Chondrocyte (in vitro differentiated cells): ENCODE data around the gene HYAL3. TPM values are rescaled to one million over a fixed set of nuclear protein-coding genes. Genes with fewer than 3 reads are reported as not detected.
"Not testable (repeated sequence)": the region's sequence is repeated elsewhere in the genome, so short reads cannot be mapped to it uniquely, and the experiment has no call there.

Experiments
- DNase-seq: peaks from one replicate; pipeline ENCODE4 v3.0.0; 2021; ENCODE audit warnings: mixed read lengths, low spot score
- H3K27ac Mint-ChIP-seq: one replicate; pipeline ENCODE4 v1.8.0; 2021; ENCODE audit warnings: mild to moderate bottlenecking, moderate library complexity, mixed read lengths; ENCODE audit not compliant: unreplicated experiment
- H3K27me3 Mint-ChIP-seq: 2 replicates; pipeline ENCODE4 v1.8.0; 2021; ENCODE audit warnings: low read depth, mixed read lengths
- H3K36me3 Mint-ChIP-seq: 2 replicates; pipeline ENCODE4 v1.8.0; 2021; ENCODE audit warnings: low read depth, mixed read lengths
- H3K4me1 Mint-ChIP-seq: 2 replicates; pipeline ENCODE4 v1.8.0; 2021; ENCODE audit warnings: low read depth, mild to moderate bottlenecking, mixed read lengths
- H3K4me3 Mint-ChIP-seq: one replicate; pipeline ENCODE4 v1.8.0; 2021; ENCODE audit warnings: mild to moderate bottlenecking, moderate library complexity, mixed read lengths; ENCODE audit not compliant: unreplicated experiment
- H3K9me3 Mint-ChIP-seq: 2 replicates; pipeline ENCODE4 v1.8.0; 2021; ENCODE audit warnings: low read depth, mixed read lengths
- CTCF ChIP-seq: fragments of 200-600 bp; sonication (generic); IDR thresholded peaks from 2 replicates; pipeline ENCODE4 v1.5.0; 2021; ENCODE audit warnings: antibody characterized with exemption, mild to moderate bottlenecking, moderate library complexity
- total RNA-seq: library from RNA; stranded (reverse); gene quantifications from 3 replicates; pipeline ENCODE4 v1.2.1, GENCODE V29; 2021

Gene HYAL3
- total RNA-seq, 1 donor from 2014 or later = 5.4 TPM

- Mint-ChIP-seq H3K9me3 (no peaks in the 10 kb centered on the region), H3K27me3 (no peaks in the 10 kb centered on the region), H3K36me3 (peaks cover 8% of the 10 kb centered on the region), H3K4me3 (no peak overlapping the region), H3K4me1 (peaks cover 39% of the 10 kb centered on the region), H3K27ac (no peak overlapping the region)
- no peak for TF ChIP-seq CTCF
- no peak for DNase-seq
Measured at GRCh38 chr3:50317300-50317699, 18.1 kb upstream of the HYAL3 start.

GRCh38 chr3:50316657-50317242, 17.5 kb upstream of the HYAL3 start:
- no peak for TF ChIP-seq CTCF
- Mint-ChIP-seq H3K27ac (no peak overlapping the region), H3K4me3 (no peak overlapping the region), H3K36me3 (peaks cover 8% of the 10 kb centered on the region), H3K27me3 (no peaks in the 10 kb centered on the region), H3K9me3 (no peaks in the 10 kb centered on the region), H3K4me1 (peaks cover 38% of the 10 kb centered on the region)
- no peak for DNase-seq

GRCh38 chr3:50314816-50315215, 15.6 kb upstream of the HYAL3 start:
- no peak for TF ChIP-seq CTCF
- Mint-ChIP-seq H3K9me3 (no peaks in the 10 kb centered on the region), H3K27me3 (no peaks in the 10 kb centered on the region), H3K27ac (no peak overlapping the region), H3K4me3 (no peak overlapping the region), H3K36me3 (peaks cover 8% of the 10 kb centered on the region), H3K4me1 (peaks cover 29% of the 10 kb centered on the region)
- no peak for DNase-seq

- H3K27me3 Mint-ChIP-seq = no peaks in the 10 kb centered on the region
- no peak for DNase-seq
- TF ChIP-seq CTCF = no peak
- no peak overlapping the region for H3K4me3 Mint-ChIP-seq
- H3K9me3 Mint-ChIP-seq = no peaks in the 10 kb centered on the region
- peaks cover 24% of the 10 kb centered on the region for H3K4me1 Mint-ChIP-seq
- no peak overlapping the region for H3K27ac Mint-ChIP-seq
- H3K36me3 Mint-ChIP-seq = peaks cover 8% of the 10 kb centered on the region
Measured at GRCh38 chr3:50314342-50314741, 15.1 kb upstream of the HYAL3 start.

- H3K27ac Mint-ChIP-seq, H3K27me3 Mint-ChIP-seq, H3K36me3 Mint-ChIP-seq, H3K9me3 Mint-ChIP-seq, DNase-seq, H3K4me1 Mint-ChIP-seq, H3K4me3 Mint-ChIP-seq: not testable (repeated sequence)
Measured at GRCh38 chr3:50312041-50312440, 12.8 kb upstream of the HYAL3 start.

- DNase-seq = no peak
- Mint-ChIP-seq H3K27me3 (no peaks in the 10 kb centered on the region), H3K36me3 (no peaks in the 10 kb centered on the region), H3K4me1 (peaks cover 14% of the 10 kb centered on the region), H3K27ac (no peak overlapping the region), H3K4me3 (no peak overlapping the region), H3K9me3 (no peaks in the 10 kb centered on the region)
- no peak for TF ChIP-seq CTCF
Measured at GRCh38 chr3:50304601-50305000, 5.4 kb upstream of the HYAL3 start.
